DMS 273 (cell line): ENCODE measurements around the gene SHISA3.

Experiments
- DNase-seq: peaks from one replicate; lab custom pipeline; 2025; ENCODE audit not compliant: unreplicated experiment; lab: John Stamatoyannopoulos, UW

Gene SHISA3

DNA sequence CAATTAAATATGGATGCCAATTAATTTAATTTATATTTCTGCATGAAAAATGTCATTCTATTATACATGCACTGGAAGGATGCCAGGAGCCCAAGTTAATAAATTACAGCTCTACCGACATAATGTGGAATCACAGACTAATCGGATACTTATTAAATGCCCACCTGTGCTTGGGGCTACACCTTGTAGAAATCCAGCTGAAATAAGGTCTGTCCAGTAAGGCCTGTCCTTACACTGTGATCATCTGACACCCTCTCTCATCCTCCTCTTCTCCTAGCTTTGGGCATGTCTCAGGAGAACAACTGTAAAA is 6.0 kb upstream of the SHISA3 start:
- no peak for DNase-seq

DNA sequence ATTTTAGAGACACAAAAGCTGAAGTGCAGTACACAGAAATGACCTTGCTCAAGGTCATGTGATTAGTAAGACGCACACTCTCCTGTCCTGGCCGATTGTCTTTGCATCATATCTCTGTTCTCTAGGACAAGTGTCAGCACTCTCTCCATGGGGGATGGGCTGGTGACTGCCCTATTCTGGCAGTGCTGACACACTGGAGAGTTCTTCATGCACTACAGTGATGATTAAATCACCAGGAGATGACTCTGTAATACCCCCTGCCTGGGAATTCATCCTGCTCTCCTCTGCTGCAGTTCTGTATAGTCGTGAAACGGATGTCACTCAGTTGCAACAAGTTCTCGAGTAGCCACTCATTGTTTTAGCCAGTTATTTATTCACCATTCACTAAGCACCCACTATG is 5.3 kb upstream of the SHISA3 start:
- DNase-seq: no peak

DNA sequence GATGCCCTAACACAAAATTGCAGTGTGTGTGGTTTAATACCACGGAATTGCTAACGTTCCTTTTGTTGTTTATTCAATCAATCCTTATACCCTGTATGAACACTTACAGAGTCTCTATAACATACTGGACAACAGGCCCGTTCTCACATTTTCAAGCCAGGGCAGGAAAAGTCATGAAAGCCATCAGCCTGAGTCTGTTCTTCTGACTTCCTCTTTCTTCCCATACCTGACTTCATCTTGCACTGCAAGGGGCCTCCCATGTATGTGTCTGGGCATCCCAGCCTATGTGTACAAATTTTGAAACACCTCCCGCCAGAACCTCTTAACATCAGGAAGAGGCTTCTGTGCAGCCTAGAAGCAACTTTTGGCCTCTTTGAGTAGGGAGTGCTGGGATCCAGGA is 4.9 kb upstream of the SHISA3 start:
- DNase-seq: no peak

DNA sequence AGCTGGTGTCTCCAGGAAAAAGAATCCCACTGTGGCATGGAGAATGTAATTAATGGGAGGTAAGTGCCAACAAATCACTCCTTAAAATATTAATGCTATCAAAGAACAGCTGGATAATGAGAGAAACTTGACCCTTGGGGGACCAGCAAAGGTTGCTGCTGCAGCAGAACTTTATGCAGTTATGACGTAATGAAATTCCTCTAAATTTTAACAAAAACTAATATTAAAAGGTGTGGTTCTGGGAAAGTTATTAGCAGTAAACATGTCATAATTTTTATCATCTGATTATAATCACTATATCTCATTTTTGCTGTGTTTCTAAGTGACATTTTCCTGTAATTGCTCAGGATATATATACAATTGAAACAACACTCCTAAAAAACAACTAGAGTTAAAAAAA is 1.7 kb upstream of the SHISA3 start:
- DNase-seq: no peak

DNA sequence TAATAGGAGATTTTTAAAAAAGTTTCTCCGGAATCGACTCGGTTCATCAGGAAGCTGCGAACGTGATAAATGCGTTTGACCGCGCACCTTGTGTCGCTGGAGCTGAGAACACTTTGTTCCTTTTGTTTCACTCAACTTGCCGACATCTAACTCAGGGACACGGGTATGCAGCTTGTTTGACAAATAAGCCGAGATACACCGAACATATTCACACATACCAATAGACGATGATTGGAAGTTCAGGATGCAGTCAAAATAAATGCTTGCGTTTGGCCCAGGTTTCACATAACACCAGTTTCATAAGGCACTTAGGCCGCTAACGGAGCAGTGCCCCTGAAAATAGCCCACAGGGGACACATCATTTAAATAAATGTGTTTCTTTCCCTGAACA is 932 bp upstream of the SHISA3 start:
- no peak for DNase-seq

DNA sequence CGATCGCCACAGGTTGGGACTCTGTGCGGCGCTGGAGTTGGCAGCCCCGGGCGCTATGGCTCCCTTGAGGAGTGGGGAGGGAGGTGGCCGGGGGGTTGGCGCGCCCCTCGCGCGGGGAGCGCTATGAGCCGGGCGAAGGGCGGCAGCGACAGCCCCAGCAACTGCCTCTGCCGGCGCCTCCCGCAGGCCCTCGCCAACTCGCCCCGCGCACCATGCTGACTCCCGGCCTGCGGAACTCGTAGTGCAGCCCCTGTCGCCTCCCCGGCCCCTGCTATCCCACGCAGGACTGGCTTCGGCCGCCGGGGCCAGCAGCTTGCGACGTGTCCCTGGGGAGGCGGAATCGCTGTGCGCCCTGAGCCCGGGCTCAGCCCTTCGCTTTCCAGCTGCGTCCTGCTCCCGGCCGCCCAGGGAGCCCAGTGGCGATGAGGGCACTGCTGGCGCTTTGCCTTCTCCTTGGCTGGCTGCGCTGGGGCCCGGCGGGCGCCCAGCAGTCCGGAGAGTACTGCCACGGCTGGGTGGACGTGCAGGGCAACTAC is 415 bp downstream of the SHISA3 start:
- peak; percentile 55 for DNase-seq

DNA sequence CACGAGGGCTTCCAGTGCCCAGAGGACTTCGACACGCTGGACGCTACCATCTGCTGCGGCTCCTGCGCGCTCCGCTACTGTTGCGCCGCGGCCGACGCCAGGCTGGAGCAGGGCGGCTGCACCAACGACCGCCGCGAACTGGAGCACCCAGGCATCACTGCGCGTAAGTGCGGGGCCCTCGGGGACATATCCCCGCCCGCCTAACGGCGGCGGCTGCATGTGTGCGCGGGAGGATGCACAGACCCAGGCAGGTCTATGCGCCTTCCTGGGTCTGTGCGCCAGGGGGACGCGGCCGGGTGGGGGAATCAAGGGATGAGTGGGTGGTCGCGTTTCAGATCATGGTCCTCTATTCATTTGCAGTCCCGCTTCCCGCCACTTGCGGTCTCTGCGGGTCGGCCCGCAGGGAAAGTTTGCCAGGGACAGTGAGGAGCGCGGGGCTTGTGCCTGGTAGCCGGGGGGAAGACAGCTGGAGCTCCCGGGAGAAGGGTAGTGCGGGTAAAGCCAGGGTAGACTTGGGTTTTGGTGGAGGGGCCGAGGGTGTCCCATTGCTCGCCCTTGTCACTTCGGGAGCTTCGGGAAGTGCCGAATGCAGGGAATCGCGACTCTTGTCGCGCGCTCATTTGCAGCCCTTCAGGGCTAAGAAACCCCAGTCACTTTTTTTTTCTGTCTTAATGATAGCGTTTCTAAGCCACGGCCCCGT is 1.0 kb downstream of the SHISA3 start:
- peak; percentile 65 for DNase-seq

DNA sequence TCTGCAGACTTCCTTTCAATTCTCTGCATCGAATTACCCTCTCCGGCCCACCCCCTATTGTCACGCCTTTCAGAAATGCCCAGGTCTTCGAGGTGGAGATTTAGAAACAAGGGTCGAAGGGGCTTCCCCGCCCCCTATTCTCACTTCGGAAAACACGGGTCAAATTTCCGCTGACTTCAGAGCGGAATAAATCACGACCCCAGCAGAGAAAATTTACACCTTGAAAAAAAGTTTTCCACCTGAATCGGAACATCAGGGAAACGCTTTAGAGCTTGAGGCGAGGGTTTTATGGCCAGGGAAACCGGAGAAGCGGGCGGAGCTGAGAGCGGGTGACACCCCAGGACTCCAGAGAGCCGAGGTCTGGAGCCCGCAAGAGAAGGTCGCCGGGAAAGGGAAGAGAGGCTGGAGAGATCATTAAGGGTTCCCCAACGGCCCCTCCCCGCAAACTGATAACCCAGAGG is 1.6 kb downstream of the SHISA3 start:
- no peak for DNase-seq

DNA sequence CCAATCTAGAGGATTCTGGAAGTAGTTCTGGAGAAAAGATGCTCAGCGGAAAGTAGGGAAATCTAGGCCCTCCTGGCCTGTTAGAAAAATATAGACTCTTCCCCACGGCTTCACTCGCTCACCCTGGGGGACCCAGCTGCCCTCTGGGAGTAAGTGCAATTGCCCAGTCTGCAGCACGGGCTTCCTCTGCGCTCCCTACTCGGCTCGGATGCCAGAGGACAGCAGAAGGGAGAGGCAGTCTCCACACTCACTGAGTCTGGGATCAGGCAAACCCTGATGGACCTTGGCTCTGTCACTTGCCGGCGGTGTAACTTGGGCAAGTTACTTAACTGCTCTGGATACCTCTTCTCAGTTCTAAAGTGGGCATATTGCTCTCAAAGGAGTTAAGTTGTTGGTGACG is 2.1 kb downstream of the SHISA3 start:
- DNase-seq: no peak

DNA sequence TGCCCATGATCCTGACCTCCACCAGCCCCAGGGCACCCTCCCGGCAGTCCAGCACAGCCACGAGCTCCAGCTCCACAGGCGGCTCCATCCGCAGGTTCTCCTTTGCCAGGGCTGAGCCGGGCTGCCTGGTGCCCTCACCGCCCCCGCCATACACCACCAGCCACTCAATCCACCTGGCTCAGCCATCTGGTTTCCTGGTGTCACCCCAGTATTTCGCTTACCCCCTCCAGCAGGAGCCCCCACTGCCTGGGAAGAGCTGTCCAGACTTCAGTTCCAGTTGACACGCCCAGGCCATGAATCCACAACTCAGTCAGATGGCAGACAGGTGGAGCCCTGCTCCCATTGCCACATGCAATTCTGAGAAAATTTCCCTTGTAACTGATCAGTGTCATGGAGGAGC is 3.9 kb downstream of the SHISA3 start:
- peak; percentile 42 for DNase-seq

DNA sequence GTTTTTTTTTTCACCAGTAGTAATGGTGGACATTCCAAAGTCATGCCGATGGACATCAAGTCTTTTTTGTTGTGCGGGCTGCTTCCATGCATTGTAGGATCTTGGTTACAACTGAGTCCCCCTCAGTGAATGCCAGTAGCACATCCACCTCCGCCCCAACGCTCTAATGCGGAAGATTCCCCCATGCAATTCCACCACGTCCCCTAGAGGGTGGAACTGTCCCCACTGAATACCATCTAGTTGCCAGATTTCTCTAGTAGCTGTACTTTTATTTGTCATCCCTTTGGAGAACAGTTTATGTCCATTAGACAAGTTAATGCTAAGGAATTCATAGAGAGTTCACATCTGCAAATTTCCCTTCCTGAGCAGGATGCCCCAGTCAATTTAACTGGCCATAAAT is 6.7 kb downstream of the SHISA3 start:
- DNase-seq: peak; percentile 5

DNA sequence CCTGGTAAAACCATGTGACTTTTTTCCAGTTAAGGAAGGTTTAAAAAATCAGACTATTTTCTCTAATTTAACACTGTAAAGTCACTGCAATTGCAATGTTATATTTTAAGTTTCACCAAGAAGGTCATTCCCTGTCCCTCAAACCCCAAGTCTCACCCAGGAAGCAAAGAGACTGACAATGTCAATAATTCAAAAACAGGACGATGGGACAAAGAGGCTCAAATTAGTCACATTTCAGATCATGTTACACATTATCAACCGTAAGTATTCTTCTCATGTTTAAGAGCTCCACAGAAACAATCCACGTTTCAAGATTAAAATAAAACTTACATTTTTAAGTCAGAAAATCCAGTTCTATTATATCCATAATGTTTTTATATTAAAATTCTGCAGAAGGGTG is 13.2 kb downstream of the SHISA3 start:
- no peak for DNase-seq

DNA sequence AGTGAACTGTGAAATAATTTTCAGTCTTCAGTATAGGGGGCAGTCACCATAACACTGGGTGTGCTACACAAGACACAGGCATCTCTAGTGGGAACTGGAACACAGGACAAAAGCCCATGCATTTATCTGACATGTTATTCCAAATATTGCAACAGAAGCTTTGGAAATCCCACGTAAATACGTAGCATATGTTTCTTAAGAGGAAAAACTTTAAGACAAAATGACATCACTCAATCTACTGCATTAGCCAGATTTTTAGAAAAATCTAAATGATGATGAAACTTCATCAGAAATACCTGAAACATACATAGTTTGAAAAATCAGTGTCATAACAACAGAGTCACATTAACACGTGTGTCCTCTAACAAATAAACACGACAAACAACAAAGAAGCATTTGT is 14.5 kb downstream of the SHISA3 start:
- no peak for DNase-seq

DNA sequence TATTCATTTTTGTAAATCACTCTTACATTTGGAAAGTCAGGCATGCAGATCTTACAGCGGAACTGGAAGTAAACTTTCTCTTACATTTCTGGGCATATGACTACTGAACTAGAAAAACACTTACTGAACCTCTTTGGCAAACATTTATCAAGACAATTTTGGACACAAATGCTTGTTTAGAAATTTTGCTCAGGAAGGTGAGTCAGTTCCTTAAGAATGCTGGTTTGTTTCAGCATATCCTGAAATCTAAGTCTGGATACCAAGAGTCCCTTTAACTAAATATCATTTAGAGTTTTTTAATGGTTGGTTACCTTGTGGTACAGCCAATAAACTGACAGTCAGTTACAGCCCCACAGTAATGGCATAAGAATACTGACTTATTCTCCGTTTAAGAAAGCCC is 15.0 kb downstream of the SHISA3 start:
- DNase-seq: no peak

DNA sequence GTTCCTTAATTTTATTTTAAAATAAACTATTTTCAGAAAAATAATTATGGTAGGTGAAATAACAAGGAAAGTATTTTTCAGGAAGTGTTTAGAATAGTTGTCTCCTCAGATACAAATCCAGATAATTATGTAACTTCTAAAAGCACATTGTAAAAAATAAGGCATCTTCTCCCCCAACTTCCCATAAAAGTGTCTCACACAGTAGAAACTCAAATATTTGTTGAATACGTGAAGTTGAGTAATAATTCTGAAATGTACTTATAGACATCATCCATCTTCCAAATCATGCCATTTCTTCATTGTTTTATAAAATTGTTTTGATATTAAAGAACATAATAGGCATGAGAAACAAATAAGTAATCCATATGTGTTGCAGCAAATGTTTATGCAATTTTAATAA is 18.0 kb downstream of the SHISA3 start:
- DNase-seq: no peak

DNA sequence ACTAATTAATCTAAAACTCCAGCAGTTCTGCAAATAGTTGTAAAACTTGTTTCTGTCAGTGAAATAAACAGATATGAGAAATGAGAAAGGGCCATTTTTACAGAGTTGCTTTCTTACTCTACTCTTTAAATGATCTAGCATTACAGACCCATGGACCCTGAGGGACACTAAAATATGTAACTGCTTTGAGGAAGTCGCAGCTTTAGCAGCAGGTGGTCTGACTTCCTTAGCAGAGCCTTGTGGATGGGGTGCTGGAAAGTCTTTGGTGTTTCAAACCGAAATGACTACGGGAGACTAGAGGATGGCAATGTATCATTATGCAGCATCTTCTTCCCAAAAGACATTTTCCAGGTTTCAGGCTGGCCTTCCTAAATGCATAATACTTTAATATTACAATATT is 18.7 kb downstream of the SHISA3 start:
- no peak for DNase-seq

DNA sequence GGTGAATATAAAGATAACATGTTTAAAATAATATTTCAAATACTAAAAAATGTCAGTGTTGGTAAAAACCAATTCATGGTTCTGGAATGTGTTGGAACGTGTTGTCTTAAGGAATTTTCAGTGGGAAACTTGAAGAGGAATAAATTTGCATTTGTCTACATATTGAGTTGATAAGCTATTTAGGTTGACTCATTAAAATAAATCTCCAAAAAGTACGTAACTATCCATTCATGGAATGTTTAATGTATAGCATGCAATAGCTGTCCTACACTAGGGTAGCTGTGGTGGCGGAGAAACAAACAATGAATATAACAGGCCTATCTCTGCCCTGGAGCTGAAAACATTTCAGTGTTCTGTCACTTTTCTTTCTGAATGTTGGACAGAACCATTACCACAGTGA is 20.3 kb downstream of the SHISA3 start:
- no peak for DNase-seq

DNA sequence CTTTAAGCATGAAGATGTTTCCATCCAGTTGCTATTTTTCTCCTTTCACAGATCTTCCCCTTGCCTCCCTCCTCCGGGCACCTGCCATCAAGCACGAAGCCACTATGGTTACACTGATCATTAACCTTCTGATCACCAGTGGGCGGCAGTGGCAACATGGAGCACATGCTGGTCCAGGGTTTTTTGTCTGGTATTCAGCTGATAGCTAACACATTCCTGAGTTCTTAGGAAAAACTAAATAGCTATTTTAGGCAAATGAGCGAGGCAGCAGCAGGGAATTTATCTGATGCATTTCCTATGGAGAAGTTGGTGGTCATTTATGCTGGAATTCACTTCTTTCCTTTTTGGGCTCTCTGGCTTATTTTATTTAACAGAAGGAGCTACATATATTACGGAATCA is 22.9 kb downstream of the SHISA3 start:
- DNase-seq: no peak

DNA sequence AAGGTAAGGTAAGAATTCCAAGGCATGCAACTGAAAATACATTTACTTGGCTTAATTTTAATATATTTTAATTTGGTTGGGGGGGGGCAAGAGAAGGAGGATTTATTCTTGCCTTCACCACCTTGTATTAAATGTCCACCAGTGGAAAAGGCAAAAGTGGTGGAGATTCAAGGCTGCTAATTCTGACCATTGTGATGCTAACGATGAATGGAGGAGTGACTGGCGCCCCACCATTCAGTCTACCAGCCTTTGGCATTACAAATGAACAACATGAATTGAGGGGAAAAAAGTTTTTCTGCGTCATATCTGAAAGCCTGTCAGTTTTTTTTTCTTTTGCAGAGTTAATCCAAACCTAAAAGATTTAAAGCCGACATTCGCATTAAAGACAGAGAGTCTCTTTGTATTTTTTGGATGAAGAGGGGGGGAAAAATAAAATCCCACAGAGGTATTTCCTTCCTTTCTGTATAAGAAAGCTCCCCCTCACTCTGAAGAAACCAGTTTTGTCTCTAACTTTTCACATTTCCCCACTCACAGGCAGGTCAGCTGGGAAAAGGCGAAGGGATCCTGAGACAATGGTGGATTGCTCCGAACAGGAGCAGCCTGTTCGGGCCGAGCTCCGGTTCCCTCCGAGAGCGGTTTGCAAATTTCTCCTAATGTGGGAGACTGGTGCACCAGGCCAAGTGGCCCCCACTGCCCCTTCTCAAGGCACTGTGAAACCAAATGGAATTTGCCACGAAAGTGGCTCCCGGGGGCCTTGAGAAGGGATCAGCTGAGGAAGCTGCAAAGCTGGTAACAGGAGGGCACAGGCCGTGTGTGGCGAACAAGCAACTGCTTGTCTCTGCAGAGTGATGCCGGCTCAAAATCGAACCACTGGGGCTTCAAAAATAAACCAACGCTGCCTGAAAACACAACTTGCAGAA is 28.1 kb downstream of the SHISA3 start:
- no peak for DNase-seq

DNA sequence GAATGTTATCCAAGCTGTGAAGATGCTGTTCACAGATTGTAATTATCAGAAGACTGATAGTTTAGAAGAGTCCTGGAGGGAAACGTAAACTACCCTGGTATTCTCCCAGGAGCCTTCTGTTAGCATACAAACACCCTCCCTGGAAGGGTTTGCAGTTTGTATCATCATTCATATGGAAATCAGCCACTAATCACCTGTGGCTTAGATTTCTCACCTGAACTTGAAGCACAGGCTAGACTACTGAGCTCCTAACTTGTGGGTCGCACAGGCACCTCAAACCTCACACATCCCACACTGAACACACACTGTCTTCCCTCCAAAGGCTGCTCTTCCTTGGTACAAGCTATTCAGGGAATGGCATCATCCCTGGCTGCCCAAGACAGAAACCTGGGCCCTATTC is 30.7 kb downstream of the SHISA3 start:
- DNase-seq: no peak

DNA sequence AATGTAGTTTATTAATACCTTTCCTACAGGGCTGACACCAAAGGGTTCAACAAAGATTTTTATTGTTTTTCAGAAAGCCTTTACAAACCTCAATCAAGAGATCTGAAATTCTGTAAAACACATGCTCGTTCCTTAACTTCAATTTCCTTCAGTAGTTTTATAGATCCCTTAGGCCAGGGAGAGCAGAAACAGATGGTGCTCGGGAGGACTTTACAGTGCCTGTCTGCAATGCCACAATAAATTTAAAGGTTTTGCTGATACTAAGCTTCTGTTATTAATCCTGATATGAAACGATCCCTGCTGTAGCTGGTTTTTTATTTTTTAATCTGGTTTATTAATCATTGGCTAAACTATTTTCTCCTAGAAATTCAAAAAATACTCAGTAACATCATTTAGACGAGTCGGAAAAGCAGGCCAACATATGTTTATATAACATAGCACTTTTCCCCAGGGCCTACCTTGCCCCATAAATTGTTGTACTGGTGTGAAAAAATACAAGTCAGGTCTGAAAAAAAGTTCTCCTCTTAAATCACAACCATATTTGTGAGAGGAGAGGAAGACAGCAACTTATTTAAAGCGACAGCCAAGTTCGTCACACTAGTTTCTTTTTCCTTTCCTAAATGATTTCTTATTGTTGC is 39.8 kb downstream of the SHISA3 start:
- DNase-seq: no peak

DNA sequence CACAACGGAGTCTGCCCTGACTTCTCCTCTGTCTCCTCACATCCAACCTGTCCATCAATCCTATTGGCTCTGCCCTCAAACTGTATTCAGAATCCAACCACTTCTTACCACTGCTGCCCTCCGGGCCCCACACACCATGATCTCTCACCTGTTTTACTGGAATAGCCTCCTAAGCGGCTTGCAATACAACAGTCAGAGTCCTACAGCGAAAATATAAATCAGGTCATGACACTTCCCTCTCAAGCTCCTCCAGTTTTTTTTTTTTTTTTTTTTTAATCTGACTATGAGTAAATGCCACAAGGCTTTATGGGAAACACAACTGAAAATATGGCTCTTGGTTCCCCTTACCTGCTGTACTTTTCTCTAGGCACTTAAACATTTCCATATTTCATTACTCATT is 42.8 kb downstream of the SHISA3 start:
- no peak for DNase-seq
